ENCODE results near the gene LDAF1.

DNA sequence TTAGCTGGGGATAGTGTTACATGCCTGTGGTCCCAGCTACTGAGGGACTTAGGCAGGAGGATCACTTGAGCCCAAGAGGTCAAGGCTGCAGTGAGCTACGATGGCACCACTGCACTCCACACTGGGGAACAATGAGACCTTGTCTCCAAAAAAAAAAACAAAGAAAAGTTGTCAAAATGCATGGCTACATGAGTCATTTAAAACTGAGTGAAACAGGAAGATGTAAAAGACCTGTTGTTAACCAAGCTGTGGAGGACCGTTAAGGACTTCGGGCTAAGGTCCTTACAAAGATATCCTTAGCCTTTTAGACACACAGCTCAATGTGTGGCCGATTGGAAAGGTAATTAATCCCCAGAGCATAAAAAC, 27.8 kb downstream of the LDAF1 start:
- TF ChIP-seq CTCF (IDR thresholded peaks at IDR 0.05) (no peak), POLR2A (IDR thresholded peaks at IDR 0.05) (no peak)
